ENCODE data around the gene HYAL3.
"Not testable (repeated sequence)": the region's sequence is repeated elsewhere in the genome, so short reads cannot be mapped to it uniquely, and the experiment has no call there.

Gene HYAL3

GRCh38 chr3:50288387-50289007 is 10.7 kb downstream of the HYAL3 start:
- DNase-seq, result no peak

- DNase-seq, result no peak
Observed at GRCh38 chr3:50287262-50287661, 11.9 kb downstream of the HYAL3 start.

GRCh38 chr3:50286322-50287227 is 12.6 kb downstream of the HYAL3 start:
- no peak for DNase-seq

GRCh38 chr3:50284121-50284520 is 15.1 kb downstream of the HYAL3 start:
- DNase-seq, result not testable (repeated sequence)

- no peak for DNase-seq
Observed at GRCh38 chr3:50279255-50280016, 19.8 kb downstream of the HYAL3 start.

GRCh38 chr3:50278880-50279224 is 20.4 kb downstream of the HYAL3 start, which contains the start of gene LSMEM2:
LSMEM2 (plus strand) TSS chr3:50279087; CDS start chr3:50279114, 27 bp downstream.
- no peak for DNase-seq

- DNase-seq, result no peak
Observed at GRCh38 chr3:50278123-50278879, 20.9 kb downstream of the HYAL3 start.

- DNase-seq, result no peak
Observed at GRCh38 chr3:50276762-50277101, 22.5 kb downstream of the HYAL3 start.

- peak; percentile 51 for DNase-seq
Observed at GRCh38 chr3:50275996-50276761, 23.0 kb downstream of the HYAL3 start.

GRCh38 chr3:50275141-50275995 is 23.8 kb downstream of the HYAL3 start:
- DNase-seq, result no peak

- DNase-seq, result peak; percentile 81
Observed at GRCh38 chr3:50274371-50275104, 24.7 kb downstream of the HYAL3 start.

- no peak for DNase-seq
Observed at GRCh38 chr3:50273689-50274065, 25.5 kb downstream of the HYAL3 start.

- peak; percentile 95 for DNase-seq
Observed at GRCh38 chr3:50272911-50273688, 26.1 kb downstream of the HYAL3 start.

- not testable (repeated sequence) for DNase-seq
Observed at GRCh38 chr3:50272538-50272910, 26.7 kb downstream of the HYAL3 start.

GRCh38 chr3:50271314-50271936 is 27.8 kb downstream of the HYAL3 start:
- DNase-seq, result no peak

- no peak for DNase-seq
Observed at GRCh38 chr3:50270422-50271224, 28.6 kb downstream of the HYAL3 start.

GRCh38 chr3:50269977-50270413 is 29.2 kb downstream of the HYAL3 start:
- DNase-seq, result no peak

GRCh38 chr3:50269460-50269859 is 29.7 kb downstream of the HYAL3 start:
- no peak for DNase-seq

All from activated CD4-positive, alpha-beta T cell treated with anti-CD3 and anti-CD28 coated beads, Interleukin-2, Interleukin-6, amounts not matched to agents 100 ng/mL and 50 ng/mL, durations not matched to agents 16 hours and 8 hours (primary cell).